H1 (cell line): ENCODE data around the gene DOCK3. TPM values are rescaled to one million over a fixed set of nuclear protein-coding genes. Genes with fewer than 3 reads are reported as not detected.

Experiments used
- CTCF ChIA-PET: fragments of 300-600 bp; sonication (Branson Sonifier 250); formaldehyde crosslinking; loops from one replicate; lab custom pipeline; 2021; ENCODE audit not compliant: partially characterized antibody; lab: Charles Lee
- POLR2A ChIA-PET: fragments of 300-600 bp; sonication (Branson Sonifier 250); formaldehyde crosslinking; loops from one replicate; lab custom pipeline; 2021; ENCODE audit warnings: inconsistent platforms; ENCODE audit not compliant: partially characterized antibody; lab: Charles Lee
- DNase-seq, 2 experiments: peaks; one replicate each; pipeline versions ENCODE4 v3.0.0 to v3.0.0-alpha.2; 2010 to 2022; ENCODE audit warnings: low spot score in 2 of 2, low read depth in 1 of 2, mixed read lengths in 1 of 2
- FAIRE-seq: peaks from 2 replicates; lab custom pipeline; 2011; peaks lifted over from hg19 to GRCh38; lab: Jason Lieb, UNC
- H2AFZ ChIP-seq: 2 replicates; pipeline ENCODE4 v1.8.1; 2012; ENCODE audit warnings: low read length, inconsistent platforms
- H2AK5ac ChIP-seq: 2 replicates; pipeline ENCODE4 v1.6.1; 2013; ENCODE audit warnings: low read depth, low read length
- H2BK120ac ChIP-seq: replicated peaks from 2 replicates; pipeline ENCODE3; 2013; ENCODE audit warnings: low read depth, low read length, inconsistent platforms
- H2BK12ac ChIP-seq: 2 replicates; pipeline ENCODE4 v1.6.1; 2013; ENCODE audit warnings: low read depth, low read length
- H2BK15ac ChIP-seq: 2 replicates; pipeline ENCODE4 v1.6.1; 2013; ENCODE audit warnings: low read length
- H2BK20ac ChIP-seq: 2 replicates; pipeline ENCODE4 v1.6.1; 2013; ENCODE audit warnings: low read length
- H2BK5ac ChIP-seq: 2 replicates; pipeline ENCODE4 v1.6.1; 2013; ENCODE audit warnings: low read depth, low read length
- H3K14ac ChIP-seq: 2 replicates; pipeline ENCODE4 v1.6.1; 2013; ENCODE audit warnings: inconsistent platforms; ENCODE audit not compliant: insufficient read length
- H3K18ac ChIP-seq: 2 replicates; pipeline ENCODE4 v1.6.1; 2013; ENCODE audit warnings: low read length; ENCODE audit errors: extremely low read depth
- H3K23ac ChIP-seq: 2 replicates; pipeline ENCODE4 v1.6.1; 2013; ENCODE audit warnings: inconsistent platforms; ENCODE audit not compliant: insufficient read length
- H3K23me2 ChIP-seq: 2 replicates; pipeline ENCODE4 v1.6.1; 2013; ENCODE audit warnings: low read depth, low read length
- H3K27ac ChIP-seq: 2 replicates; pipeline ENCODE4 v1.6.1; 2011; ENCODE audit warnings: low read depth, low read length, inconsistent platforms
- H3K27me3 ChIP-seq, 4 experiments: replicated peaks in 1 of 4; 1 replicate in 1 of 4; 2 replicates in 3 of 4; pipeline versions ENCODE4 v1.6.1 to v1.8.1; 2011 to 2013; ENCODE audit warnings: low read length in 3 of 4, mild to moderate bottlenecking in 3 of 4, inconsistent platforms in 2 of 4, mixed read lengths in 2 of 4, moderate library complexity in 1 of 4; ENCODE audit not compliant: control insufficient read depth in 3 of 4, insufficient read depth in 3 of 4; ENCODE audit errors: extremely low read depth in 1 of 4
- H3K36me3 ChIP-seq, 4 experiments: 2 replicates each; pipeline versions ENCODE4 v1.6.1 to v1.8.1; 2011 to 2013; ENCODE audit warnings: mild to moderate bottlenecking in 4 of 4, low read length in 3 of 4, moderate library complexity in 2 of 4, control low read depth in 1 of 4, inconsistent platforms in 1 of 4; ENCODE audit not compliant: insufficient read depth in 4 of 4, control insufficient read depth in 2 of 4
- H3K4ac ChIP-seq: replicated peaks from 2 replicates; pipeline ENCODE3; 2013; ENCODE audit warnings: low read length, low read depth, mixed read lengths, inconsistent platforms; ENCODE audit not compliant: insufficient read length
- H3K4me1 ChIP-seq, 4 experiments: replicated peaks in 1 of 4; 1 replicate in 1 of 4; 2 replicates in 3 of 4; pipeline versions ENCODE4 v1.6.1 to v1.8.1; 2011 to 2013; ENCODE audit warnings: low read length in 3 of 4, inconsistent platforms in 2 of 4, mixed read lengths in 1 of 4; ENCODE audit not compliant: insufficient read depth in 4 of 4, control insufficient read depth in 3 of 4
- H3K4me2 ChIP-seq, 2 experiments: 2 replicates each; pipeline versions ENCODE4 v1.6.1 to v1.8.1; 2011 to 2013; ENCODE audit warnings: low read depth in 2 of 2, low read length in 2 of 2, control low read depth in 1 of 2, inconsistent platforms in 1 of 2, mild to moderate bottlenecking in 1 of 2; ENCODE audit not compliant: insufficient read depth in 1 of 2
- H3K4me3 ChIP-seq, 4 experiments: fragments of 200-600, 300-600 bp in 1 of 4; sonication (generic), shearing (Covaris generic), sonication (Bioruptor Twin) in 1 of 4; 2 replicates each; pipeline versions ENCODE4 v1.5.1 to v1.8.1; 2011 to 2016; ENCODE audit warnings: low read length in 4 of 4, low read depth in 3 of 4, control low read depth in 2 of 4, inconsistent platforms in 2 of 4, mild to moderate bottlenecking in 2 of 4, mixed read lengths in 1 of 4, moderate library complexity in 1 of 4; ENCODE audit not compliant: insufficient read depth in 2 of 4; ENCODE audit errors: extremely low read depth in 1 of 4
- H3K56ac ChIP-seq: replicated peaks from 2 replicates; pipeline ENCODE3; 2013; ENCODE audit warnings: low read depth, mild to moderate bottlenecking, mixed read lengths, low read length, inconsistent platforms; ENCODE audit not compliant: insufficient read length
- H3K79me1 ChIP-seq: 2 replicates; pipeline ENCODE4 v1.6.1; 2013; ENCODE audit warnings: low read depth, low read length, control low read depth
- H3K79me2 ChIP-seq, 2 experiments: 2 replicates each; pipeline versions ENCODE4 v1.6.1 to v1.8.1; 2012 to 2013; ENCODE audit warnings: low read length in 2 of 2, mild to moderate bottlenecking in 2 of 2, inconsistent platforms in 1 of 2; ENCODE audit not compliant: insufficient read depth in 2 of 2, control insufficient read depth in 1 of 2
- H3K9ac ChIP-seq, 4 experiments: replicated peaks in 1 of 4; 1 replicate in 1 of 4; 2 replicates in 3 of 4; pipeline versions ENCODE4 v1.6.1 to v1.8.1; 2011 to 2013; ENCODE audit warnings: low read depth in 3 of 4, low read length in 3 of 4, control low read depth in 2 of 4, mild to moderate bottlenecking in 2 of 4, moderate library complexity in 2 of 4, inconsistent platforms in 1 of 4; ENCODE audit errors: extremely low read depth in 1 of 4
- H3K9me3 ChIP-seq, 2 experiments: 2 replicates each; pipeline versions ENCODE4 v1.6.1 to v1.8.1; 2012 to 2013; ENCODE audit warnings: mild to moderate bottlenecking in 2 of 2, moderate library complexity in 2 of 2, control low read depth in 1 of 2, inconsistent platforms in 1 of 2, low read depth in 1 of 2, low read length in 1 of 2, mixed read lengths in 1 of 2; ENCODE audit not compliant: insufficient read depth in 2 of 2
- H4K20me1 ChIP-seq, 2 experiments: replicated peaks in 1 of 2; 2 replicates each; pipeline versions ENCODE3 to v1.8.1; 2011 to 2013; ENCODE audit warnings: inconsistent platforms in 2 of 2, low read length in 2 of 2, mild to moderate bottlenecking in 1 of 2; ENCODE audit not compliant: insufficient read depth in 2 of 2, control insufficient read depth in 1 of 2
- H4K5ac ChIP-seq: 2 replicates; pipeline ENCODE4 v1.6.1; 2013; ENCODE audit warnings: low read length, low read depth, mixed read lengths, inconsistent platforms; ENCODE audit not compliant: insufficient read length
- H4K8ac ChIP-seq: 2 replicates; pipeline ENCODE4 v1.8.0; 2013; ENCODE audit warnings: mild to moderate bottlenecking, moderate library complexity, low read length, inconsistent platforms; ENCODE audit not compliant: insufficient read depth; ENCODE audit errors: extremely low read depth
- H4K91ac ChIP-seq: replicated peaks from 2 replicates; pipeline ENCODE3; 2013; ENCODE audit warnings: low read length, mixed read lengths, inconsistent platforms; ENCODE audit not compliant: insufficient read length
- ASH2L ChIP-seq: fragments of 200-600, 300-600 bp; sonication (generic); IDR thresholded peaks from one replicate; pipeline ENCODE4 v1.7.1; 2017; ENCODE audit warnings: low read length
- CHD1 ChIP-seq: IDR thresholded peaks from 2 replicates; pipeline ENCODE4 v1.6.1; 2012; ENCODE audit warnings: low read depth, low read length, improper control_type of control experiment
- HDAC6 ChIP-seq: IDR thresholded peaks from one replicate; pipeline ENCODE4 v1.7.1; 2012; ENCODE audit warnings: low read depth, mild to moderate bottlenecking, inconsistent platforms, low read length, moderate library complexity
- MAFK ChIP-seq: IDR thresholded peaks from 2 replicates; pipeline ENCODE4 v1.6.1; 2012; ENCODE audit warnings: low read depth, mild to moderate bottlenecking, improper control_type of control experiment, low read length
- NRF1 ChIP-seq: IDR thresholded peaks from 2 replicates; pipeline ENCODE4 v1.6.1; 2011; ENCODE audit warnings: mild to moderate bottlenecking, low read depth, low read length, improper control_type of control experiment
- SIRT6 ChIP-seq: IDR thresholded peaks from one replicate; pipeline ENCODE4 v1.7.1; 2012; ENCODE audit warnings: low read length, inconsistent platforms
- SP1 ChIP-seq: IDR thresholded peaks from 2 replicates; pipeline ENCODE4 v1.6.1; 2011; ENCODE audit warnings: low read depth, low read length
- TAF1 ChIP-seq: IDR thresholded peaks from 2 replicates; pipeline ENCODE4 v1.6.1; 2011; ENCODE audit warnings: mild to moderate bottlenecking, low read depth, low read length
- WGBS, 2 experiments: shearing (Covaris generic) in 1 of 2; methylation state at CpG; one replicate each; pipeline versions ENCODE4 v1.1.6 to v1.1.7; 2013 to 2015; ENCODE audit warnings: low lambda C conversion rate in 2 of 2, mixed read lengths in 2 of 2, inconsistent platforms in 1 of 2, low coverage in 1 of 2, missing lambda C conversion rate in 1 of 2; ENCODE audit not compliant: insufficient replicate concordance in 2 of 2, insufficient coverage in 1 of 2, insufficient read length in 1 of 2; ENCODE audit errors: extremely low coverage in 1 of 2, missing lambda C conversion rate in 1 of 2; 5-methylcytosine and 5-hydroxymethylcytosine counted together
- polyA plus RNA-seq, 7 experiments: library from polyadenylated mRNA; depleted of rRNA in 3 of 7; stranded (reverse) in 5 of 7; unstranded in 2 of 7; fragments of >200 nt in 5 of 7; fragments of 200-250 nt in 2 of 7; gene quantifications; 1 replicate in 5 of 7; 2 replicates in 1 of 7; 4 replicates in 1 of 7; pipeline versions ENCODE4 v1.2.1 to v1.2.3, GENCODE V29; 2011 to 2013; ENCODE audit warnings: missing spikeins in 2 of 7, mixed read lengths in 2 of 7
- total RNA-seq: library from RNA; stranded (reverse); fragmentation: NEBNext Ultra II Directional; extraction: Animal tissue kit (Norgen Biotek cat#: 25700); gene quantifications from 2 replicates; pipeline ENCODE4 v1.2.1, GENCODE V29; 2021

Gene DOCK3
- total and polyA plus RNA-seq, 2 of the 8 experiments (the other 6 are each of a cell fraction or from before 2014, with no cell fraction given) = 2.7 to 5.0 TPM

DNA sequence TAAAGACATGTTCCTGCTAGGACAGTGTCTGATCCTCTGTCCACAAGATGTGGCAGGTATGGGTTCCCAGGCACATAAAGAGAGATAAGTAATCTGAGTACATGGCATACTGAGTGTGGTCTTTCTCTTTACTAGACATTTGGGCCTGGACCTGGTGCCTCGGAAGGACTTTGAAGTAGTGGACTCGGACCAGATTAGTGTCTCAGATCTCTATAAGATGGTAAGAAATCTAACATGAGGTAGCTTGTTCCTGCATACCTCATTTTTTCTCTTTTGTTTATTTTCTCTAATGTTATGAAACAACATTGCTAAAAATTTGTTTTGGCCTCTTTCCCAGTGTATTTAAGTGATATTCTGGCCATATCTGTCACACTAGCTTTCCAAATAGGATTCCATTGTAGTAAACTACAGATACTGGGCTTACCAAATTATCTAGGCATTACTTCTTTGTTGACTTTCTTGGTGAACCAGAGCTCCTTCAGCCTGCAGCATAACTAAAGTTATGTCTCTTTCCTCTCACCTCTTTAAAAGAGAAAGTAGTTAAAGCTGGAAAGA, 400.6 kb downstream of the DOCK3 start:
- Histone ChIP-seq H3K9ac (no peak overlapping the region), H4K8ac (no peak overlapping the region), H3K23me2 (no peaks in the 10 kb centered on the region), H3K27ac (no peak overlapping the region), H2BK20ac (no peak overlapping the region), H2BK120ac (no peak overlapping the region), H3K4me2 (no peak overlapping the region), H3K14ac (no peak overlapping the region), H2AK5ac (no peak overlapping the region), H3K9me3 (no peaks in the 10 kb centered on the region), H3K4ac (no peak overlapping the region), H2BK12ac (no peak overlapping the region), H3K56ac (no peak overlapping the region), H3K4me3 (no peak overlapping the region), H2BK5ac (no peak overlapping the region), H3K27me3 (no peaks in the 10 kb centered on the region), H2BK15ac (no peak overlapping the region), H4K91ac (no peak overlapping the region), H3K79me1 (no peaks in the 10 kb centered on the region), H4K5ac (no peak overlapping the region), H2AFZ (no peak overlapping the region), H3K36me3 (no peaks in the 10 kb centered on the region), H3K4me1 (no peaks in the 10 kb centered on the region), H4K20me1 (no peaks in the 10 kb centered on the region), H3K23ac (no peak overlapping the region), H3K18ac (no peak overlapping the region), H3K79me2 (no peaks in the 10 kb centered on the region)
- POLR2A ChIA-PET = no interaction called here
- CTCF ChIA-PET = interaction anchor here (2.0 kb wide), 1 partner anchor 104 kb away, joined by 4 read pairs; no protein-coding TSS in a partner anchor
- no peak for FAIRE-seq
- TF ChIP-seq ASH2L (no peak), SP1 (no peak), HDAC6 (no peak), NRF1 (no peak), SIRT6 (no peak), CHD1 (no peak), TAF1 (no peak), MAFK (no peak)
- 84% methylated on average over 2 of the region's 2 CpGs; no CpG with 5 or more reads in 1 of the 2 experiments for WGBS, 2 experiments
- no peak for DNase-seq
